Caco-2 (cell line): Measurements from ENCODE around the gene CDC6. TPM values are rescaled to one million over a fixed set of nuclear protein-coding genes. Genes with fewer than 3 reads are reported as not detected.

Experiments used
- BruUV-seq: library from RNA; stranded (reverse); fragments of 400-500 nt; replicated peaks from 2 replicates; lab custom pipeline; 2021; lab: Mats Ljungman, UMichigan
- CTCF ChIA-PET: fragments of 300-600 bp; sonication (Branson Sonifier 250); formaldehyde crosslinking; loops from one replicate; lab custom pipeline; 2022; ENCODE audit warnings: antibody characterized with exemption; lab: Charles Lee
- POLR2A ChIA-PET: fragments of 300-600 bp; sonication (Branson Sonifier 250); formaldehyde crosslinking; loops from one replicate; lab custom pipeline; 2022; ENCODE audit warnings: antibody characterized with exemption; lab: Charles Lee
- DNase-seq, 2 experiments: peaks; one replicate each; pipeline versions ENCODE4 v3.0.0 to v3.0.0-alpha.2; 2020 to 2022
- H3K27me3 ChIP-seq: replicated peaks from 2 replicates; pipeline ENCODE4 v1.6.0; 2011; ENCODE audit warnings: low read length; ENCODE audit not compliant: control insufficient read depth, insufficient read depth
- H3K36me3 ChIP-seq: 2 replicates; pipeline ENCODE4 v1.5.1; 2011; ENCODE audit warnings: low read length; ENCODE audit not compliant: control insufficient read depth, insufficient read depth
- H3K4me1 ChIP-seq: fragments of 250-450 bp; sonication (Bioruptor Pico); 2 replicates; pipeline ENCODE4 v1.5.1; 2020; ENCODE audit warnings: mild to moderate bottlenecking
- H3K4me3 ChIP-seq: 2 replicates; pipeline ENCODE4 v1.5.1; 2011; ENCODE audit warnings: low read depth, mild to moderate bottlenecking, control low read depth, low read length
- H3K9me3 ChIP-seq: fragments of 250-450 bp; sonication (Bioruptor Pico); 2 replicates; pipeline ENCODE4 v1.5.1; 2020; ENCODE audit warnings: mild to moderate bottlenecking, moderate library complexity
- H3K27ac Mint-ChIP-seq: one replicate; pipeline ENCODE4 v1.8.0; 2022; ENCODE audit warnings: mixed read lengths; ENCODE audit not compliant: unreplicated experiment
- H3K27me3 Mint-ChIP-seq: one replicate; pipeline ENCODE4 v1.8.0; 2022; ENCODE audit warnings: mixed read lengths; ENCODE audit not compliant: insufficient read depth, unreplicated experiment
- H3K36me3 Mint-ChIP-seq: one replicate; pipeline ENCODE4 v1.8.0; 2022; ENCODE audit warnings: mild to moderate bottlenecking, mixed read lengths; ENCODE audit not compliant: insufficient read depth, unreplicated experiment
- H3K4me1 Mint-ChIP-seq: one replicate; pipeline ENCODE4 v1.8.0; 2022; ENCODE audit warnings: low read depth, mixed read lengths; ENCODE audit not compliant: unreplicated experiment
- H3K4me3 Mint-ChIP-seq: one replicate; pipeline ENCODE4 v1.8.0; 2022; ENCODE audit warnings: mild to moderate bottlenecking, moderate library complexity, mixed read lengths; ENCODE audit not compliant: unreplicated experiment
- H3K9me3 Mint-ChIP-seq: one replicate; pipeline ENCODE4 v1.8.0; 2022; ENCODE audit warnings: mixed read lengths; ENCODE audit not compliant: unreplicated experiment
- CTCF ChIP-seq, 2 experiments: fragments of 200-600 bp in 1 of 2; IDR thresholded peaks; 1 replicate in 1 of 2; 2 replicates in 1 of 2; pipeline versions ENCODE4 v1.5.1 to v1.8.0; 2011 to 2022; ENCODE audit warnings: antibody characterized with exemption in 1 of 2, control low read depth in 1 of 2, inconsistent platforms in 1 of 2, low read depth in 1 of 2, low read length in 1 of 2, mild to moderate bottlenecking in 1 of 2, moderate library complexity in 1 of 2; ENCODE audit not compliant: insufficient read depth in 1 of 2, severe bottlenecking in 1 of 2, unreplicated experiment in 1 of 2
- intact Hi-C: fragments of 100-400 bp; cut with micrococcal nuclease; formaldehyde crosslinking; loops from one replicate; pipeline ENCODE4 v1.10.0; 2022; ENCODE audit not compliant: unreplicated experiment
- total RNA-seq: library from RNA; stranded (reverse); gene quantifications from 2 replicates; pipeline ENCODE4 v1.2.3, GENCODE V29; 2022

CDC6 gene
- total RNA-seq, 1 experiment from 2014 or later = 96.4 TPM

GRCh38 chr17:40344421-40345160, 56.9 kb downstream of the CDC6 start:
- no TSS peak for BruUV-seq
- POLR2A ChIA-PET = interaction anchor here (0.6 to 2.1 kb wide), 6 partner anchors 26 to 204 kb away, joined by 3 to 36 read pairs (median 4); partner anchors contain the start of genes CASC3 and TOP2A
- Histone ChIP-seq H3K4me1 (peaks cover 43% of the 10 kb centered on the region), H3K9me3 (no peaks in the 10 kb centered on the region), H3K27me3 (no peaks in the 10 kb centered on the region), H3K36me3 (no peaks in the 10 kb centered on the region; the same call in 1 of the 2 replicates), H3K4me3 (peak overlapping the region; percentile 64)
- Mint-ChIP-seq H3K36me3 (peaks cover 41% of the 10 kb centered on the region), H3K27me3 (no peaks in the 10 kb centered on the region), H3K9me3 (no peaks in the 10 kb centered on the region), H3K4me1 (peaks cover 36% of the 10 kb centered on the region), H3K27ac (peak overlapping the region; percentile 93), H3K4me3 (peak overlapping the region; percentile 89)
- no peak for DNase-seq
- intact Hi-C loops = loop anchor here (1.0 kb wide), 2 partner anchors 11 to 26 kb away; no protein-coding TSS in a partner anchor
- CTCF ChIA-PET = interaction anchor here (1.3 to 2.9 kb wide), 7 partner anchors 10 to 216 kb away, joined by 3 to 40 read pairs (median 7); partner anchors contain the start of gene TOP2A
- no peak for TF ChIP-seq CTCF (IDR thresholded peaks at IDR 0.05; ENCODE audit: insufficient read depth in 1 of 2, low read depth in 1 of 2, low read length in 1 of 2, severe bottlenecking in 1 of 2, unreplicated experiment in 1 of 2)

DNA sequence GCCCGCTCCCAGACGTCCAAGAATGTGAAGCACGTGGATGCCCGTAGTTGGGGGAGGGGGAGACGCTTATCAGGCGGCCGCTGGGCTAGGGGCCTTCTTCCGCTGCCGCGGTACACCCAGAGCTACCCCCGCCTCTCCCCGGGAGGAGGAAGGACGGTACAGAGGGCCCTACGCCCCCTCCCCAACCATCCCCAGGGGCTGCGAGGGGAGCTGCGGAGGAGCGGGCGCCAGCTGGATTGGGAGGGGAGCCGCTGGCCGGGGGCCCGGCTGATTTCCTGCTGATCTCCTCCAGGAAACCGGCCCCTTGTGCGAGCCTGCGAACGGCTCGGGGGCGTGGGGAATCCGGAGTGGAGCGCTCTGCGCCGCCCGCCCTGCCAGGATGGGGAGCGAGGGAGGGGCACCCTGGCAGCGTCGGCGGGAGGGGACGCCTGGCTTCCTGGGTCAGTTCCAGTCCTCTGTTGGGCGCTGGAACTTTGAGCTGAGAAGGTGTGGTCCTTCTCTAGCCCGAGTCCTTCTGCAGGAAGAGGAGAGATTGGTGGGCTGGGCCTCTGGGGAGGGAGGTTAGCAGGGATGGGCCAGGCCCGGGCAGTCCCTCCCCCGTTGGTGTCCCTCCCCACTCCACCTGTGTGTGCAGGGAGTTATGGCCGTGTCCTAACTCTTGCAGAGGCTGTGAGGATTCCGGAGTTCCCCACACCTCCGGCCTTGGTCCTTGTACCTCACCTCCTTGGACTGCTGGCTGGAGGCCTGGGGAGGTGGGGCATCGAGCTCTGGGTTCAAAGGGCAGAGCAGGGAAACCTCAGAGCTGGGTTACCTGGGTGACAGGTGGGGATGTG, 57.7 kb downstream of the CDC6 start:
- Mint-ChIP-seq H3K36me3 (peaks cover 47% of the 10 kb centered on the region), H3K27me3 (no peaks in the 10 kb centered on the region), H3K4me3 (peak overlapping the region; percentile 89), H3K9me3 (no peaks in the 10 kb centered on the region), H3K4me1 (peaks cover 28% of the 10 kb centered on the region), H3K27ac (peak overlapping the region; percentile 93)
- CTCF ChIA-PET = interaction anchor here (1.0 to 2.9 kb wide), 12 partner anchors 10 to 232 kb away, joined by 3 to 40 read pairs (median 4); partner anchors contain the start of gene TOP2A
- no peaks in the 10 kb centered on the region; the same call in 1 of the 2 replicates for H3K36me3 ChIP-seq
- DNase-seq = peak; percentile 90 to 95
- peaks cover 43% of the 10 kb centered on the region for H3K4me1 ChIP-seq
- peak overlapping the region; percentile 64 for H3K4me3 ChIP-seq
- TSS peak; percentile 19 for BruUV-seq
- intact Hi-C loops = loop anchor here (1.0 kb wide), 2 partner anchors 12 to 27 kb away; no protein-coding TSS in a partner anchor
- POLR2A ChIA-PET = interaction anchor here (0.5 to 2.1 kb wide), 13 partner anchors 10 to 126 kb away, joined by 3 to 36 read pairs (median 3); partner anchors contain the start of gene TOP2A
- no peaks in the 10 kb centered on the region for H3K27me3 ChIP-seq
- TF ChIP-seq CTCF (IDR thresholded peaks at IDR 0.05; ENCODE audit: insufficient read depth in 1 of 2, low read depth in 1 of 2, low read length in 1 of 2, severe bottlenecking in 1 of 2, unreplicated experiment in 1 of 2) = no peak
- no peaks in the 10 kb centered on the region for H3K9me3 ChIP-seq
